ENCODE measurements around the gene PRR5. TPM values are rescaled to one million over a fixed set of nuclear protein-coding genes. Genes with fewer than 3 reads are reported as not detected.

Gene PRR5
- total RNA-seq, 1 donor from 2014 or later: 14.0 TPM

DNA sequence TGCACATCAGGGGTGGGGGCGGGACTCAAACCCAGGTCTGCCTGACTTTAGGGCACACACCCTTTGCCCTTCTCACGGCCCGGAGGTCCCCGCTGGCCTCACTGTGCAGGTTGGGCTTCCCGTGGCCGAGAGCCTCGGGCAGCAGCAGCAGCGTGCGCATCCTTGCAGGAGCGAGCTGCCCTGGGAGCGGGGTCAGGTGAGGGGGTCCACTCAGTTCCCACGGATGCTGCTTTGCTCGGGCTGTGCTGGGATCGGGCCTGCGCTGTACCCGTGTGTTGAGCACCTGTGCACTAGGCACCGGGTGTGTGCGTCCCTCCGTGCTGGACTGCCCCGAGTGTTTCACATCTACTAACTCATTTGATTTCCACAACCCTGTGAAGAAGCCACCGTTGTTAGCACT lies 25.1 kb downstream of the PRR5 start:
- no peaks in the 10 kb centered on the region for H3K27me3 ChIP-seq (ENCODE audit: control insufficient read depth, insufficient read depth, low read length)

DNA sequence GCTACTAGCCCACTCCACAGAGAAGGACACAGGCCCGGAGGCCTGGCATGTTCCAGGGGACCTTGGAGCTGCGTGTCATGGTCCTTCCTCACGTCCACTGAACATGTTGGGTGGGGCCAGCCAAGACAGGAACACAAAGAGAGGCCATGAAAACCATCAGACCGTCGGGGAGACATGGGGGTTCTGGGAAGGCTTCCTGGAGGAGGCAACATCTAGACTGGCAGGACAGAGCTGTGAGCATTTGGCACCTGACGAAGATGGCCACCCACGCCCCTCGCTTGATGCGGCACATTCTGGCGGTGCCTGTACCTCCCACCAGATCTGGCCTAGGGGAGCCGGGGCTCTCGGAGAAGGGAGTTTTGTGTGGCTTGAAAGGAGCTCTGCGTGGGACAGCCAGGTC lies 25.7 kb downstream of the PRR5 start:
- no peak for FAIRE-seq
- H3K36me3 ChIP-seq (ENCODE audit: control insufficient read depth, insufficient read depth, low read length): peaks cover 8% of the 10 kb centered on the region

More for the DNA sequence above, 25.1 kb downstream of the PRR5 start:
- FAIRE-seq (no peak), DNase-seq (ENCODE audit: low read depth) (no peak)
- H3K36me3 ChIP-seq (ENCODE audit: control insufficient read depth, insufficient read depth, low read length): peaks cover 8% of the 10 kb centered on the region
- TF ChIP-seq, protein P1, sequence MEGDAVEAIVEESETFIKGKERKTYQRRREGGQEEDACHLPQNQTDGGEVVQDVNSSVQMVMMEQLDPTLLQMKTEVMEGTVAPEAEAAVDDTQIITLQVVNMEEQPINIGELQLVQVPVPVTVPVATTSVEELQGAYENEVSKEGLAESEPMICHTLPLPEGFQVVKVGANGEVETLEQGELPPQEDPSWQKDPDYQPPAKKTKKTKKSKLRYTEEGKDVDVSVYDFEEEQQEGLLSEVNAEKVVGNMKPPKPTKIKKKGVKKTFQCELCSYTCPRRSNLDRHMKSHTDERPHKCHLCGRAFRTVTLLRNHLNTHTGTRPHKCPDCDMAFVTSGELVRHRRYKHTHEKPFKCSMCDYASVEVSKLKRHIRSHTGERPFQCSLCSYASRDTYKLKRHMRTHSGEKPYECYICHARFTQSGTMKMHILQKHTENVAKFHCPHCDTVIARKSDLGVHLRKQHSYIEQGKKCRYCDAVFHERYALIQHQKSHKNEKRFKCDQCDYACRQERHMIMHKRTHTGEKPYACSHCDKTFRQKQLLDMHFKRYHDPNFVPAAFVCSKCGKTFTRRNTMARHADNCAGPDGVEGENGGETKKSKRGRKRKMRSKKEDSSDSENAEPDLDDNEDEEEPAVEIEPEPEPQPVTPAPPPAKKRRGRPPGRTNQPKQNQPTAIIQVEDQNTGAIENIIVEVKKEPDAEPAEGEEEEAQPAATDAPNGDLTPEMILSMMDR (IDR thresholded peaks at IDR 0.05; ENCODE audit: insufficient read depth, low read length, severe bottlenecking): no peak
- no peak overlapping the region for H3K4me3 ChIP-seq (ENCODE audit: low read depth, low read length)

DNA sequence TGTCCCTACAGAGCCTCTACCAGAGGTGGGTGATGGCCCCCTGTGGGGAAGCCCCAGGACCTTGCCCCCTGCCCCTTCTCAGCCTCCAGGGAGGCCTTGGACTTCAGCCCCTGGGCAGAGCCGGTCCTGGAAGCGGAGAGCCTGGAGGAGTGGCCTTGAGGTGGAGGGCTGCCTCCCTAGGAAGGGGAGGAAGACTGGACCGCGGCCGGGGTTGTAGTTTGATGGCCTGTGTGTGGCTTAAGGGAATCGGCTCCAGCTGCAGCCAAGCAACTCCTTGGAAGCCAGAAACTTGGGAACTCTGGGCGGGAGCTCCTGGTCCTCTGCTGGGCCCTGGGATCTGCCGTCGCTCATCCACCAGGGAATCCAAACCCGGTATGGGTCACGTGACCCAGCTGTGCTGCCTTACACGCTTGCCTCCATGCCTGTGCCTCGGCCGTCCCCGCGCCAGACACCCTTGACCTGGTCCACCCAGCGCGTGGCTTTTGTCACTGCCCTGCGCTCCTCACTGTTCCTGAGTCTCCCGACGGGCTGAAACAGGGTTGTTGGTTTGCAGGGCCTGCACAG lies 26.8 kb downstream of the PRR5 start:
- no peak for FAIRE-seq
- H3K36me3 ChIP-seq (ENCODE audit: control insufficient read depth, insufficient read depth, low read length): peaks cover 8% of the 10 kb centered on the region
- TF ChIP-seq, protein P1 (IDR thresholded peaks at IDR 0.05; ENCODE audit: insufficient read depth, low read length, severe bottlenecking): no peak

More for the DNA sequence above, 25.7 kb downstream of the PRR5 start:
- Histone ChIP-seq H3K27me3 (ENCODE audit: control insufficient read depth, insufficient read depth, low read length) (no peaks in the 10 kb centered on the region), H3K4me3 (ENCODE audit: low read depth, low read length) (no peak overlapping the region)
- TF ChIP-seq, protein P1 (IDR thresholded peaks at IDR 0.05; ENCODE audit: insufficient read depth, low read length, severe bottlenecking): no peak
- DNase-seq (ENCODE audit: low read depth): no peak

DNA sequence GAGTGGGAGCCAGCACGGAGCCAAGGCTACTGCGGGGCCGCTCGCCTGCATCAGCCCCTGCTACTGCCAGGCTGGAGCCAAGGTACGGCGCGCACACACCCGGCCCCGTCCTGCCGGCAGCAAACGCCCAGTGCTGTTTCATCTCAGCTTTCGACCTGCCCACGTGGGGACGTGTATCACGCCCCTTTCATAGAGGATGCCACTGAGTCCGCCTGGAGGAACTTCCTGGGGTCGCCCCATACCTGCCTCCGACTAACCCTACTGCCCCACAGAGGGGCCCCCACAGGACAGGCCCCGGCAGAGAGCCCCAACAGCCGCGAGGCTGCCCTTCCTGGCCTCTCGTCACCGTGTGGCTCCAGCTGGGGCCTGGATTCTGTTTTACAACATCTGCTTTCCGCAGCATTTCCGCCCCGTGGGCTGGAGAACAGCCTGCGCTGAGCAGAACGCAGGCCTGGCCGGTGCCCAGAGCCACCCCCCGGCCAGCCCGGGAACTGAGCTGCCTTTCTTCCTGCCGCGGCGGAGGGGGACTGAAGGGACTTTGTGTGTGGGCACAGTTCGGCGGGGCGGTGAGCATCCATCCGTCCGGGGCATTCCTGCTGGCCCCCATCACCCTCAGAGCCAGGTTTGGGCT lies 27.5 kb downstream of the PRR5 start:
- Histone ChIP-seq H3K36me3 (ENCODE audit: control insufficient read depth, insufficient read depth, low read length) (peaks cover 8% of the 10 kb centered on the region), H3K27me3 (ENCODE audit: control insufficient read depth, insufficient read depth, low read length) (no peaks in the 10 kb centered on the region), H3K4me3 (ENCODE audit: low read depth, low read length) (no peak overlapping the region)
- DNase-seq (ENCODE audit: low read depth): no peak
- TF ChIP-seq, protein P1 (IDR thresholded peaks at IDR 0.05; ENCODE audit: insufficient read depth, low read length, severe bottlenecking): no peak
- FAIRE-seq: no peak

More for the DNA sequence above, 26.8 kb downstream of the PRR5 start:
- Histone ChIP-seq H3K4me3 (ENCODE audit: low read depth, low read length) (no peak overlapping the region), H3K27me3 (ENCODE audit: control insufficient read depth, insufficient read depth, low read length) (no peaks in the 10 kb centered on the region)
- DNase-seq (ENCODE audit: low read depth): no peak

DNA sequence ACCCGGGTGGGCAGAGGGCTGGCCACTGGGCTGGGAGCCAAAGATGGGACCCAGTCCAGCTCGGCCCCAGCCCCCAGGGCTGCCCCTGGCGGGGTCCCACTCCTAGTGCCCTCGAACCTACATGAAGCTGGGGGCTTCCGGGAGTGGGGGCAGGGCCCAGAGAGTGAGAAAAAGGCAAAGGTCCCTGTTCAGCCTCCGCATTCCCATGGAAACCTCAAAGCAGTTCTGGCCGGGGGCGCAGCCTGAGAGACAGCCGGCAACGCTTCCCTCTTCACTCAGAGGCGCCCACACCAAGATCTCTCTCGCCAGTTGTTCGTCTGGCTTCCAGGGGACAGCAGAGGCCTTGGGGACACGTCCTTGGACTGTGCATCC lies 28.0 kb downstream of the PRR5 start:
- Histone ChIP-seq H3K27me3 (ENCODE audit: control insufficient read depth, insufficient read depth, low read length) (no peaks in the 10 kb centered on the region), H3K36me3 (ENCODE audit: control insufficient read depth, insufficient read depth, low read length) (peaks cover 8% of the 10 kb centered on the region), H3K4me3 (ENCODE audit: low read depth, low read length) (no peak overlapping the region)
- no peak for FAIRE-seq
- TF ChIP-seq, protein P1 (IDR thresholded peaks at IDR 0.05; ENCODE audit: insufficient read depth, low read length, severe bottlenecking): no peak
- DNase-seq (ENCODE audit: low read depth): no peak

Data from bronchial epithelial cell (primary cell).